Panc1 (cell line): ENCODE measurements around the gene ZBED1. TPM values are rescaled to one million over a fixed set of nuclear protein-coding genes. Genes with fewer than 3 reads are reported as not detected.
"Not testable (repeated sequence)": the region's sequence is repeated elsewhere in the genome, so short reads cannot be mapped to it uniquely, and the experiment has no call there.

Source experiments
- ATAC-seq: fragments of 200-7000 bp; cut with Tn5 transposase; 2 replicates; pipeline ENCODE4 v1.9.1; 2020; ENCODE audit warnings: mild to moderate bottlenecking, moderate library complexity
- BruUV-seq: library from RNA; stranded (reverse); fragments of 400-500 nt; replicated peaks from 2 replicates; lab custom pipeline; 2021; lab: Mats Ljungman, UMichigan
- CTCF ChIA-PET: fragments of 300-600 bp; sonication (Branson Sonifier 250); formaldehyde crosslinking; loops from one replicate; lab custom pipeline; 2022; ENCODE audit warnings: antibody characterized with exemption; lab: Charles Lee
- POLR2A ChIA-PET: fragments of 300-600 bp; sonication (Branson Sonifier 250); formaldehyde crosslinking; loops from one replicate; lab custom pipeline; 2022; ENCODE audit warnings: antibody characterized with exemption; lab: Charles Lee
- DNase-seq: peaks from one replicate; pipeline ENCODE4 v3.0.0-alpha.2; 2010; ENCODE audit warnings: low read depth, low spot score
- H3K27ac ChIP-seq: 2 replicates; pipeline ENCODE4 v1.5.1; 2011; ENCODE audit warnings: mild to moderate bottlenecking, low read length, inconsistent platforms
- H3K27me3 ChIP-seq: fragments of 200-500 bp; sonication (Bioruptor generic); 2 replicates; pipeline ENCODE4 v1.6.0; 2014; ENCODE audit warnings: low read length, inconsistent platforms; ENCODE audit not compliant: control insufficient read depth, insufficient read depth
- H3K36me3 ChIP-seq: fragments of 200-500 bp; sonication (Bioruptor generic); 2 replicates; pipeline ENCODE4 v1.5.1; 2014; ENCODE audit warnings: inconsistent platforms, mild to moderate bottlenecking, low read length, moderate library complexity; ENCODE audit not compliant: control insufficient read depth, insufficient read depth
- H3K4me1 ChIP-seq: 2 replicates; pipeline ENCODE4 v1.5.1; 2011; ENCODE audit warnings: inconsistent platforms, mild to moderate bottlenecking, low read length, moderate library complexity; ENCODE audit not compliant: control insufficient read depth, insufficient read depth
- H3K4me3 ChIP-seq, 2 experiments: 2 replicates each; pipeline ENCODE4 v1.5.1; 2011 to 2012; ENCODE audit warnings: low read depth in 2 of 2, low read length in 2 of 2, mild to moderate bottlenecking in 2 of 2, inconsistent platforms in 1 of 2, moderate library complexity in 1 of 2
- H3K9me3 ChIP-seq: fragments of 200-500 bp; sonication (Bioruptor generic); 2 replicates; pipeline ENCODE4 v1.5.1; 2014; ENCODE audit warnings: low read depth, mild to moderate bottlenecking, inconsistent platforms, low read length, moderate library complexity; ENCODE audit not compliant: control insufficient read depth, insufficient read depth
- POLR2AphosphoS5 ChIP-seq: IDR thresholded peaks from 2 replicates; pipeline ENCODE4 v1.6.1; 2012; ENCODE audit warnings: mild to moderate bottlenecking, low read depth, low read length, moderate library complexity
- SIN3A ChIP-seq: IDR thresholded peaks from 2 replicates; pipeline ENCODE4 v1.6.1; 2012; ENCODE audit warnings: low read depth, mild to moderate bottlenecking, low read length, moderate library complexity, borderline replicate concordance; ENCODE audit not compliant: insufficient read depth
- TCF7L2 ChIP-seq: IDR thresholded peaks from 2 replicates; pipeline ENCODE4 v1.6.1; 2011; ENCODE audit warnings: mild to moderate bottlenecking, low read depth, low read length, inconsistent platforms
- in situ Hi-C: cut with HindIII; loops from 2 replicates; pipeline ENCODE4 v1.10.0; 2016; ENCODE audit warnings: low sequenced_read_pairs, low pct_unique_long_range_greater_than_20kb
- intact Hi-C: fragments of 100-400 bp; cut with micrococcal nuclease; formaldehyde crosslinking; loops from one replicate; pipeline ENCODE4 v1.10.0; 2022; ENCODE audit not compliant: unreplicated experiment
- total RNA-seq: library from RNA; stranded (reverse); gene quantifications from one replicate; pipeline ENCODE4 v1.2.1, GENCODE V29; 2021; ENCODE audit not compliant: unreplicated experiment
- TF ChIP-seq, protein P1 (sequence below), 2 experiments: IDR thresholded peaks; 2 replicates each; pipeline ENCODE4 v1.6.1; 2011 to 2012; ENCODE audit warnings: low read depth in 2 of 2, control low read depth in 1 of 2, low read length in 1 of 2, mild to moderate bottlenecking in 1 of 2, moderate library complexity in 1 of 2; ENCODE audit not compliant: insufficient read depth in 1 of 2
- TF ChIP-seq, protein P2 (sequence below): fragments of 450-650 bp; IDR thresholded peaks from 2 replicates; pipeline ENCODE4 v1.5.1; 2017; ENCODE audit warnings: mild to moderate bottlenecking

ZBED1 gene
- total RNA-seq, 1 experiment from 2014 or later: 23.9 TPM

DNA sequence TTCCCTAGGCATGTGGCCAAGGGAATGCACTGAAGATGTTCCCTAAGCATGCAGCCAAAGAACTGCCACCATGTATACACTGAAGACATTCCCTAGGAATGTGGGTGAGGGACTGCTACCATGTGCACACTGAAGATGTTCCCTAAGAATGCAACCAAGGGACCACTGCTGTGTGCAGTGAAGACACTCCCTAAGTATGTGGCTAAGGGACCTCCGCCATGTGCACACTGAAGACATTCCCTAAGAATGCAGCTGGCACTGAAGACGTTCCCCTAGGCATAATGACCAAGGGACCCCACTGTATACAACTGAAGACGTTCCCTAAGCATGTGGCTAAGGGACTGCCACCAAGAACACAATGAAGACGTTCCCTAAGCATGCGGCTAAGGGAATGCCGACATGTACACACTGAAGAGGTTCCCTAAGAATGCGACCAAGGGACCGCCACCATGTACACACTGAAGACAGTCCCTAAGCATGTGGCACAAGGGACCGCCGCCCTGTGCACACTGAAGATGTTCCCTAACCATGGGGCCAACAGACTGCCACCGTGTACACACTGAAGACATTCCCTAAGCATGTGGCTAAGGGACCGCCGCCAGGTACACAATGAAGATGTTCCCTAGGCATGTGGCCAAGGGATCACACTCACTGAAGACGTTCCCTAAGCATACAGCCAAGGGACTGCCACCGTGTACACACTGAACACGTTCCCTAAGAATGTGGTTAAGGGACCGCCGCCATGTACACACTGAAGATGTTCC lies 25.6 kb downstream of the ZBED1 start:
- intact Hi-C loops: no loop called here
- Histone ChIP-seq H3K36me3 (no peaks in the 10 kb centered on the region), H3K9me3 (no peaks in the 10 kb centered on the region), H3K4me3 (no peak overlapping the region), H3K27me3 (no peaks in the 10 kb centered on the region), H3K4me1 (no peaks in the 10 kb centered on the region), H3K27ac (no peak overlapping the region)
- in situ Hi-C loops: no loop called here
- BruUV-seq: no TSS peak
- CTCF ChIA-PET: no interaction called here
- POLR2A ChIA-PET: no interaction called here
- TF ChIP-seq TCF7L2: no peak
- TF ChIP-seq SIN3A: no peak
- TF ChIP-seq, protein P1, sequence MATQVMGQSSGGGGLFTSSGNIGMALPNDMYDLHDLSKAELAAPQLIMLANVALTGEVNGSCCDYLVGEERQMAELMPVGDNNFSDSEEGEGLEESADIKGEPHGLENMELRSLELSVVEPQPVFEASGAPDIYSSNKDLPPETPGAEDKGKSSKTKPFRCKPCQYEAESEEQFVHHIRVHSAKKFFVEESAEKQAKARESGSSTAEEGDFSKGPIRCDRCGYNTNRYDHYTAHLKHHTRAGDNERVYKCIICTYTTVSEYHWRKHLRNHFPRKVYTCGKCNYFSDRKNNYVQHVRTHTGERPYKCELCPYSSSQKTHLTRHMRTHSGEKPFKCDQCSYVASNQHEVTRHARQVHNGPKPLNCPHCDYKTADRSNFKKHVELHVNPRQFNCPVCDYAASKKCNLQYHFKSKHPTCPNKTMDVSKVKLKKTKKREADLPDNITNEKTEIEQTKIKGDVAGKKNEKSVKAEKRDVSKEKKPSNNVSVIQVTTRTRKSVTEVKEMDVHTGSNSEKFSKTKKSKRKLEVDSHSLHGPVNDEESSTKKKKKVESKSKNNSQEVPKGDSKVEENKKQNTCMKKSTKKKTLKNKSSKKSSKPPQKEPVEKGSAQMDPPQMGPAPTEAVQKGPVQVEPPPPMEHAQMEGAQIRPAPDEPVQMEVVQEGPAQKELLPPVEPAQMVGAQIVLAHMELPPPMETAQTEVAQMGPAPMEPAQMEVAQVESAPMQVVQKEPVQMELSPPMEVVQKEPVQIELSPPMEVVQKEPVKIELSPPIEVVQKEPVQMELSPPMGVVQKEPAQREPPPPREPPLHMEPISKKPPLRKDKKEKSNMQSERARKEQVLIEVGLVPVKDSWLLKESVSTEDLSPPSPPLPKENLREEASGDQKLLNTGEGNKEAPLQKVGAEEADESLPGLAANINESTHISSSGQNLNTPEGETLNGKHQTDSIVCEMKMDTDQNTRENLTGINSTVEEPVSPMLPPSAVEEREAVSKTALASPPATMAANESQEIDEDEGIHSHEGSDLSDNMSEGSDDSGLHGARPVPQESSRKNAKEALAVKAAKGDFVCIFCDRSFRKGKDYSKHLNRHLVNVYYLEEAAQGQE (IDR thresholded peaks at IDR 0.05; ENCODE audit: insufficient read depth in 1 of 2, low read depth in 2 of 2, low read length in 1 of 2): no peak
- TF ChIP-seq POLR2AphosphoS5: no peak
- TF ChIP-seq, protein P2, sequence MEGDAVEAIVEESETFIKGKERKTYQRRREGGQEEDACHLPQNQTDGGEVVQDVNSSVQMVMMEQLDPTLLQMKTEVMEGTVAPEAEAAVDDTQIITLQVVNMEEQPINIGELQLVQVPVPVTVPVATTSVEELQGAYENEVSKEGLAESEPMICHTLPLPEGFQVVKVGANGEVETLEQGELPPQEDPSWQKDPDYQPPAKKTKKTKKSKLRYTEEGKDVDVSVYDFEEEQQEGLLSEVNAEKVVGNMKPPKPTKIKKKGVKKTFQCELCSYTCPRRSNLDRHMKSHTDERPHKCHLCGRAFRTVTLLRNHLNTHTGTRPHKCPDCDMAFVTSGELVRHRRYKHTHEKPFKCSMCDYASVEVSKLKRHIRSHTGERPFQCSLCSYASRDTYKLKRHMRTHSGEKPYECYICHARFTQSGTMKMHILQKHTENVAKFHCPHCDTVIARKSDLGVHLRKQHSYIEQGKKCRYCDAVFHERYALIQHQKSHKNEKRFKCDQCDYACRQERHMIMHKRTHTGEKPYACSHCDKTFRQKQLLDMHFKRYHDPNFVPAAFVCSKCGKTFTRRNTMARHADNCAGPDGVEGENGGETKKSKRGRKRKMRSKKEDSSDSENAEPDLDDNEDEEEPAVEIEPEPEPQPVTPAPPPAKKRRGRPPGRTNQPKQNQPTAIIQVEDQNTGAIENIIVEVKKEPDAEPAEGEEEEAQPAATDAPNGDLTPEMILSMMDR: no peak
- ATAC-seq: no peak
- no peak for DNase-seq

DNA sequence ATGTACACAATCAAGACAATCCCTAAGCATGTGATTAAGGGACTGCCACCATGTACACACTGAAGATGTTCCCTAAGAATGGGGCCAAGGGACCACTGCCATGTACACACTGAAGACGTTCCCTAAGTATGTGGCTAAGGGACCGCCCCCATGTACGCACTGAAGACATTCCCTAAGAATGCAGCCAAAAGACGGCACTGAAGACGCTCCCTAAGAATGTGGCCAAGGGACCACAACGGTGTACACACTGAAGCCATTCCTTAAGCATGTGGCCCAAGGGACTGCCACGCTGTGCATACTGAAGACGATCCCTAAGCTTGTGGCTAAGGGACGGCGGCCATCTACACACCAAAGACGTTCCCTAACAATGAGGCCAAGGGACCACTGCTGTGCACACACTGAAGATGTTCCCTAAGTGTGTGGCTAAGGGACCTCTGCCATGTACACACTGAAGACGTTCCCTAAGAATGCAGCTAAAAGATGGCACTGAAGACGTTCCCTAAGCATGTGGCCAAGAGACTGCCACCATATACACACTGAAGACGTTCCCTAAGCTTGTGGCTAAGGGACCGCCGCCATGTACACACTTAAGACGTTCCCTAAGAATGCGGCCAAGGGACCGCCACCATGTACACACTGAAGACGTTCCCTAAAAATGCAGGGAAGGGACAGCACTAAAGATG lies 26.4 kb downstream of the ZBED1 start:
- Histone ChIP-seq H3K36me3 (no peaks in the 10 kb centered on the region), H3K27me3 (no peaks in the 10 kb centered on the region), H3K4me3 (no peak overlapping the region), H3K27ac (no peak overlapping the region), H3K4me1 (no peaks in the 10 kb centered on the region), H3K9me3 (no peaks in the 10 kb centered on the region)
- intact Hi-C loops: no loop called here
- TF ChIP-seq, protein P2: no peak
- TF ChIP-seq, protein P1 (IDR thresholded peaks at IDR 0.05; ENCODE audit: insufficient read depth in 1 of 2, low read depth in 2 of 2, low read length in 1 of 2): no peak
- no TSS peak for BruUV-seq
- ATAC-seq (no peak), DNase-seq (no peak)
- POLR2A ChIA-PET: no interaction called here
- CTCF ChIA-PET: no interaction called here
- in situ Hi-C loops: no loop called here

DNA sequence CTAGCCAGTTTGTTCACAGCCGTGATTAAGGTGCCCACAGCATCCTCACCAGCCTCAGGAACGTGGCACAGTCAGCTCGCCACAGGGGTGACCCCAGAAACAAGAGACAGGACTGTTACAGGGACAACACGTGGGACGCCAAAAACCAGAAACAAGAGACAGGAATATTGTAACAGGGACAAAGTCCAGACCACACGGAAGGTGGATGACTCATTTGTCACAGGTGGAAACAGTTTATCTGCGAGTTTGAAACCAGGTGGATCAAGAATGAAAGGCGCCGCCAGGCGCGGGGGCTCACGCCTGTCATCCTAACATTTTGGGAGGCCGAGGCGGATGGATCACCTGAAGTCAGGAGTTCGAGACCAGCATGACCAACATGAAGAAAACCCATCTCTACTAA lies 27.7 kb downstream of the ZBED1 start:
- H3K4me3 ChIP-seq, intact Hi-C loops, in situ Hi-C loops, BruUV-seq, H3K36me3 ChIP-seq, ATAC-seq, H3K27ac ChIP-seq, POLR2A ChIA-PET, DNase-seq, H3K4me1 ChIP-seq, H3K27me3 ChIP-seq, H3K9me3 ChIP-seq, CTCF ChIA-PET: not testable (repeated sequence)
